NB4 (cell line): ENCODE measurements around the gene GRIFIN.

ENCODE experiments used
- DNase-seq: peaks from one replicate; pipeline ENCODE4 v3.0.0; 2010; ENCODE audit warnings: low read depth
- H3K4me3 ChIP-seq: one replicate; pipeline ENCODE4 v1.5.1; 2011; ENCODE audit warnings: mild to moderate bottlenecking, low read depth, low read length, moderate library complexity
- MYC ChIP-seq: IDR thresholded peaks from 2 replicates; pipeline ENCODE4 v1.6.1; 2011; ENCODE audit warnings: low read depth, low read length
- POLR2A ChIP-seq: IDR thresholded peaks from 2 replicates; pipeline ENCODE4 v1.6.1; 2011; ENCODE audit warnings: mild to moderate bottlenecking; ENCODE audit not compliant: insufficient read length; ENCODE audit errors: extremely low read depth
- TF ChIP-seq, protein P1 (sequence below): IDR thresholded peaks from one replicate; pipeline ENCODE4 v1.5.1; 2012; ENCODE audit warnings: low read depth, low read length
- TF ChIP-seq, protein P2 (sequence below): IDR thresholded peaks from 2 replicates; pipeline ENCODE4 v1.6.1; 2011; ENCODE audit warnings: low read depth, low read length

GRIFIN gene

DNA sequence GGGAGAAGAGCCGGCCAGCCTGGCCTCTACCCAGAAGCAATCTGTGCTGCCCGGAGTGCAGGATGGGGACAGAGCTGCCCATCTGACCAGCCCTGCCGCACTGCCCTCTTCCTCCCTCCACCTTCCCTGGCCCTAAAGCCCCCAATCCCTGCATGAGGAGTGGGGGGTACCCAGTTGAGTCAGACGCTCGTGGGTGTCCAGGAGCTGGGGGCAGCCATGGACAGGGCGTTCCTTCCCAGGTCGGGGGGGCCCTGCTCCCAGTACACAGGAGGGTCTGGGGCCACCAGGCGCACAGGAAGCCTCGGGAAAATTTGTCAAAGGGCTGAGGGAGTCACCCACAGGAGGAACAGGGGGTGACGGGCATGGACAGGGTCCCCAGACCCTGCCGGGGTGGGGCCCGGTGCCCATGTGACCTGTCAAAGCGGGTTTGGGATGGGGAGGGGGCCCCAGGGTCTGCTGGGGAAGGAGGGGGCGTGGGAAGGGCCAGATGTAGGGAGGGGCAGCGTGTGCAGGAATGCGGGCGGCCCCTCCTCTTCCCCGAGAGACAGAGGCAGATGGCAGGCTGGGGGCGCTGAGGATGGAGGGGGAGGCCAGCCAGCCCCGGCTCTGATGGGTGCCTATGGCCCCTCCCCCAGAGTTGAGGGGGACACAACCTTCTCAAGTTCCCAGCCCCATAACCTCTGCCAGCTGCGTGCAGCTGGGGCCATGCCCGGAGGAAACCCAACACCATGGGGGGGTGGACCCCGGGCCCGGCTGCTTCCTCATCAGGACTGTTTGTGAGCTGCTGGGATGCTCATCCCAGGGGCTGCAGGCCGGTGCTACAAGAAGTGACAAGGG lies 21.5 kb upstream of the GRIFIN start:
- no peak overlapping the region for H3K4me3 ChIP-seq
- DNase-seq = no peak
- TF ChIP-seq, protein P1, sequence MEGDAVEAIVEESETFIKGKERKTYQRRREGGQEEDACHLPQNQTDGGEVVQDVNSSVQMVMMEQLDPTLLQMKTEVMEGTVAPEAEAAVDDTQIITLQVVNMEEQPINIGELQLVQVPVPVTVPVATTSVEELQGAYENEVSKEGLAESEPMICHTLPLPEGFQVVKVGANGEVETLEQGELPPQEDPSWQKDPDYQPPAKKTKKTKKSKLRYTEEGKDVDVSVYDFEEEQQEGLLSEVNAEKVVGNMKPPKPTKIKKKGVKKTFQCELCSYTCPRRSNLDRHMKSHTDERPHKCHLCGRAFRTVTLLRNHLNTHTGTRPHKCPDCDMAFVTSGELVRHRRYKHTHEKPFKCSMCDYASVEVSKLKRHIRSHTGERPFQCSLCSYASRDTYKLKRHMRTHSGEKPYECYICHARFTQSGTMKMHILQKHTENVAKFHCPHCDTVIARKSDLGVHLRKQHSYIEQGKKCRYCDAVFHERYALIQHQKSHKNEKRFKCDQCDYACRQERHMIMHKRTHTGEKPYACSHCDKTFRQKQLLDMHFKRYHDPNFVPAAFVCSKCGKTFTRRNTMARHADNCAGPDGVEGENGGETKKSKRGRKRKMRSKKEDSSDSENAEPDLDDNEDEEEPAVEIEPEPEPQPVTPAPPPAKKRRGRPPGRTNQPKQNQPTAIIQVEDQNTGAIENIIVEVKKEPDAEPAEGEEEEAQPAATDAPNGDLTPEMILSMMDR = no peak
- TF ChIP-seq POLR2A (no peak), MYC (no peak)
- TF ChIP-seq, protein P2, sequence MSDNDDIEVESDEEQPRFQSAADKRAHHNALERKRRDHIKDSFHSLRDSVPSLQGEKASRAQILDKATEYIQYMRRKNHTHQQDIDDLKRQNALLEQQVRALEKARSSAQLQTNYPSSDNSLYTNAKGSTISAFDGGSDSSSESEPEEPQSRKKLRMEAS = no peak

DNA sequence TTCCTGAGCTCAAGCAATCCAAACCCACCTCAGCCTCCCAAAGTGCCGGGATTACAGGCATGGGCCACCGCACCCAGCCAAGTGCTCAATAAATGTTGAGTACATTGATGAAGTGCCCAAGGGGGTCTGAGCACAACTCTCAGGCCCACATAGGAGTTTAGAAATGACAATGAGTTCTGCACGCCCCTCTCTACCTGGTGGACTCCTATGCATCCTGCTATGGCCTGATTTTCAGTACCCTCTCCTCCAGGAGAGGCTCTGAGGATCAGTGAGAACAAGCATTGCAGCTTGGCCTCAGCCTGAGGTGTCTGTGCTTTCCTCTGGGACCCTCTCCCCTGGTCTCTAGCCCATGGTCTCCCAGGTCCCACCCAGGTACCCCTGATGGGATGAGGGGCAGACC lies 20.9 kb upstream of the GRIFIN start:
- DNase-seq = no peak
- TF ChIP-seq, protein P1 = no peak
- TF ChIP-seq MYC = no peak
- TF ChIP-seq, protein P2 = no peak
- no peak for TF ChIP-seq POLR2A
- H3K4me3 ChIP-seq = no peak overlapping the region

DNA sequence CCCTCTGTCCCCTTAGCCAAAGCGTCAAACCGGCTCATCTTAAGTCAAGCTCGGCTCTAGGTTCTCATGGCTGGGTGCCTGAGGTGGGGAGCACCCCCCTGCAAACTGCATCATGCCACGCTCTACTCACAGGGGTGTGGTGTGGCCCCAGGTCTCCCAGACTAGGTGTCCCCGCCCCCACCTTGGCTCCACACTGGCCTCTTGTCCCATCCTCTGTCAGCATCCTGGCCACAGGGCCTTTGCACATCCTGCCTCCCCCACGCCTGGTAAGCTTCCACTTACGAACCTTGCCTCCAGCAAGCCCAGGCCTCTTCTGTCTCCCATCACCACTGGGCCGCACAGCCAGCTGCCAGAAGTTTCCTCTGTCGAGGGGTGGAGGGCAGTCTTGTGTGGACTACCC lies 20.2 kb upstream of the GRIFIN start:
- TF ChIP-seq MYC (no peak), POLR2A (no peak)
- TF ChIP-seq, protein P1 = no peak
- TF ChIP-seq, protein P2 = no peak
- no peak overlapping the region for H3K4me3 ChIP-seq
- DNase-seq = peak; percentile 48

DNA sequence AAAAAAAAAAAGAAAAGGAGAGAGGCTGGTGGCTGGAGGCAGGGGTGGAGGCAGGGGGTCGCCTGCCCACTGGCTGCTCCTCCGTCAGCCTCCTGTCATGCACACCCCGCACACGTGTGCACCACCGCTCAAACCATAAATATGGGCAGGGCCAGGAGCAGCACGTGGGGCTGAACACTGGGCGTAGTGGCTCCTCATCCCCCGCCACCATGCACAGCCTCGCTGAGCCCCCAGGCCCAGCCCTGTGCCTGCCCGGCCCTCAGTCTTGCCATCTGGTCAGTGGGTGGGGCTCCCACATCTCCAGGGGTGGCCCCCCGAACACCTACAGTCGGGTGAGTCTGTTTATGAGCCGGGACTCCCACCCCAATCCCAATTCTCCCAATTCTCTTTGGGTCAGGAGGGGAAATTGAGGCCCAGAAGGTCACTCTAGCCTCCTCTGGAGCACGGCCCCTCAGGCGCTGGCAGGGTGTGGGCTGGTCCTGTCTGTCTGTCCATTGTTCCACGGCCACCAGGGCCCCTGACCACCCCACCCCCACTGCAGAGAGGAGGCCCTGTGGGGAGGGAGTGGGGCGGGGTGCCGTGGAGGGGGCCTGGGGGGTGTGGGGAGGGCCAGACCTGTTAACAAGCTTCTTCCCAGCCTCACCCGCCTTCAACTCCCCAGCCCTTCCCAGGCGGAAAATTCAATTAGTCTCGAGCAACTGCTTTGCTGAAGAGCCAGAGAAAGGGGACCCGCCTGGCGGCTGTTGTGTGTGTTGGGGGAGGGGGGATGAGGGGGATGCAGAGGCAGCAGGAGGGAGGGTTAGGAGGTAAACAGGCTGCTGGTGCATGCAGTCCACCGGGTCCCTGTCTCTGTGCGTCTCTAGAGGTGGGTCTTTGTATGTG lies 19.5 kb upstream of the GRIFIN start:
- TF ChIP-seq MYC = no peak
- TF ChIP-seq, protein P2 = no peak
- TF ChIP-seq POLR2A = no peak
- TF ChIP-seq, protein P1 = no peak
- no peak for DNase-seq
- no peak overlapping the region for H3K4me3 ChIP-seq

DNA sequence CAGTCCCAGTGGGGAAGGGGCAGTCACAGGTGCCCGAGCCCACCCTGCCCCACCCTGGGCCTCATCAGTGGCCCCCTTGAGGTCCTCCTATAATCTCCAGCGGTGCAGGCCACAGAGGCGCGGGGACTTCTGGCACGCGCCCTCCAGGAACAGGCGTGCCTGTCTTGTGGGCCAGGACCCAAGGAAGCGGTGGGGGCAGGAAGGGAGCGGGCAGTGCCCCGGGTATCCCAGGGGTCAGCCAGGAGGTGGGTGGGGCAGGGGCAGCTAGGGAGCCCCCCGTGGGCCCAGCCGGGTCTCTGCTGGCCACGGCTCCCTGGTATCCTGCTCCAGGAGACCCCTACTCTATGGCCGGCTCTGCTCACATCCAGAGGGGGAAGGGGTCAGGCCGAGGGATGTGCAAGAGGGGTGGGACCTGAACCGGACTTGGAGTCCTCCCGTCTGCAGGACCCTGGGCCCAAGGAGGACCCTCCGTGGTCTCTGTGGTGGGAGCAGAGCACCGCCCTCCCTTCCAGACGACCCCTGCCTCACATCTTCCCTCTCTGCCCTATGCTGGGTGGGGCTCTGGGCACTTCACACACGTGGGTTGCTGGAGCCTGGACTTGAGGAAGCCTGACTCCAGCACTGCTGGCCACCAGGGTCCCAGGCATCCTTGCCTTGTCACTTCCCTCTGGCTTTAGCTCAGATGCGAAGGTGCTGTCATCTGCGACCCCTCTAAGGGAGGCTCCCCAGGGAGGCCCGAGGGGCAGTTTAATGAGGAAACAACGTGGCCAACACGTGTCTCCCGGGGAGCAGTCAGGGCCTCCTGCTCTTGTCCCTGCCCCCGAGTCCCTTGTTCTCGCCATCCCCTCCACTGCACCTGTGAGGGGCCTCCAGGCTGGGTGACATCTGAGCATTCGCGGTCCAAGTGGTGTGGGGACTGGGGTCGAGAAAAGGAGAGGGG lies 18.3 kb upstream of the GRIFIN start:
- TF ChIP-seq, protein P1 = no peak
- no peak for TF ChIP-seq POLR2A
- peak; percentile 41; the same call in 1 of the 2 replicates for TF ChIP-seq MYC
- TF ChIP-seq, protein P2 = peak; percentile 83
- no peak overlapping the region for H3K4me3 ChIP-seq
- peak; percentile 45 for DNase-seq
